Kidney epithelial cell (primary cell): Measurements from ENCODE around the gene NREP. TPM values are rescaled to one million over a fixed set of nuclear protein-coding genes. Genes with fewer than 3 reads are reported as not detected.

Source experiments
- DNase-seq: peaks from one replicate; pipeline ENCODE4 v3.0.0-alpha.2; 2010; ENCODE audit warnings: low read depth
- H3K27me3 ChIP-seq: 2 replicates; pipeline ENCODE4 v1.6.0; 2011; ENCODE audit warnings: low read length; ENCODE audit not compliant: control insufficient read depth, insufficient read depth
- H3K36me3 ChIP-seq: 2 replicates; pipeline ENCODE4 v1.5.1; 2011; ENCODE audit warnings: low read length; ENCODE audit not compliant: control insufficient read depth, insufficient read depth
- H3K4me3 ChIP-seq: 2 replicates; pipeline ENCODE4 v1.5.1; 2011; ENCODE audit warnings: low read depth, mild to moderate bottlenecking, control low read depth, low read length
- CTCF ChIP-seq: IDR thresholded peaks from 2 replicates; pipeline ENCODE4 v1.5.1; 2011; ENCODE audit warnings: mild to moderate bottlenecking, moderate library complexity, low read length, control low read depth, inconsistent platforms; ENCODE audit not compliant: insufficient read depth, poor library complexity, severe bottlenecking
- total RNA-seq: library from RNA; depleted of rRNA; stranded (reverse); fragments of >200 nt; gene quantifications from 2 replicates; pipeline ENCODE4 v1.2.3, GENCODE V29; 2015

Gene NREP
- total RNA-seq, 1 donor from 2014 or later, result 140 TPM

- H3K36me3 ChIP-seq, result no peaks in the 10 kb centered on the region
- H3K27me3 ChIP-seq, result no peaks in the 10 kb centered on the region
- no peak for TF ChIP-seq CTCF
- DNase-seq, result no peak
- H3K4me3 ChIP-seq, result no peak overlapping the region
These were observed 24.2 kb upstream of the NREP start for GRCh38 chr5:111781200-111781599.

- TF ChIP-seq CTCF, result no peak
- no peaks in the 10 kb centered on the region for H3K36me3 ChIP-seq
- H3K27me3 ChIP-seq, result no peaks in the 10 kb centered on the region
- no peak for DNase-seq
- H3K4me3 ChIP-seq, result no peak overlapping the region
These were observed 22.9 kb upstream of the NREP start for GRCh38 chr5:111779922-111780292.

DNA sequence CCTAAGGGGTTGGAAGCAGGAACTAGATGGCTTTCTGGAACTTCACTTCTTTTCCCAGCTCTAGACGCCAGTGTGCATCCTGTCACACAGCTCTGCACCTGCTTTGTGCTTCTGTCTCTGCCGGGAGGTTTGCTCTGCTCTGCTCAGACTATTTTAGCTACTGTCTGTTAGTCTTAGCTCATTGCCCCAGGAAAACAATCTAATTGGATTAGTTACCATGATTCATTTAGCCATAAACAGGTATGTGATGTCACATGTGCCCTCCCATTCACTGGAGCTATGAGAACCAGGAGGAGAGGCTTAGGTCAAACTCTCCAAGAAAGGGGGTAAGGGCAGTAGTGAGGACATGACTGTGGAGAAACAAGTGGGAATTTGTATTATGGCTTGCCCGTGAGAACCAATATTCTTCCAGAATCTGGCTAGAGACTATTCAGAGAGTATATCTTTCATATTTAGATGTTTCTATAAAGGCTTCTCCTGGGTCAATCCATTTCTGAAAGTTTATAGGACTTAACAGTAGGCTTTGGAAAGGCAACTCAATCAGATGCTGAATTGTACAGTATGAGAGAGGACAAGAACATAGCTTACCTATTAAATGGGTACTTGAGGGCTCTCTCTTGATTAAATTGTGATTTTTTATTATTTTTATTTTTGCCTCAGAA, 22.4 kb upstream of the NREP start:
- H3K27me3 ChIP-seq, result no peaks in the 10 kb centered on the region
- DNase-seq, result no peak
- TF ChIP-seq CTCF, result no peak

DNA sequence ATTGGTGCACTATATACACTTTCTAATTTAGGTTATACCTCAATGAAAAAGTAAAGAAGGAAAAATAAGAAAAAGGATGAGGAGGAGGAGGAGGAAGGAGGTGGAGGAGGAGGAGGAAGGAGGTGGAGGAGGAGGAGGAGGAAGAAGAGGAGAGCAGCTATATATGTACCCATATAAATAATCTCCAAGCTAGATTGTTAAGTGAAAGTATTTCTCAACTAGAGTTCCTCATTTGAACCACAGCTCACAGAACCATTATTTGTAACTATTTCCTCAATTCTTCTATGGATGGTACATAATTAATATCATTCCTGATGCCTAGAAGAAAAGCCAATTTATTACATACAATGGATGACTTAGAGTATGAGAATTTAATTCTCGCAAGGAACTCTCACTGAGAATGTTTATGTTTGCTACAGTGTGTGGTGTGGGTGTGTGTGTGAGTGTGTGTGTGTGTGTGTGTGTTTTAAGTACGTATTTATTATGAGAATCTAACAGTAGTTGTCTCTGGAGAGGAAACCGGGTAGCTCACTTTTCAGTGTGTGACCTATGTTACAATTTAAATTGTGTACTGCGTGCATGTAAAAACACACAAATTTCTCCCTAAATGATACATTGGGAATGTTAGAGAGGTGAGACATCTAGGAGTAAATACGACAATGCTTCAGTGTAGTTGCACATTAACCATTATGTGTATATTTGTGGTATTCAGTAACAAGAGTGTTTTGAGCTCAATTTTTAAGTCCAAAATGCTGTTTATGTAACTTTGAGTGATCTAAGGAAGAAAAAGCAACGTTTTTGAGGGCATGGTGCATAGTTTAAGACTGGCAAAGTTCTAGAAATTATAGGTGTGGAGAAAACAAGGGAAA, 20.2 kb upstream of the NREP start:
- DNase-seq, result no peak
- TF ChIP-seq CTCF, result no peak
- no peaks in the 10 kb centered on the region for H3K27me3 ChIP-seq
- H3K36me3 ChIP-seq, result no peaks in the 10 kb centered on the region
- H3K4me3 ChIP-seq, result no peak overlapping the region

More for the DNA sequence above, 22.4 kb upstream of the NREP start:
- H3K36me3 ChIP-seq, result no peaks in the 10 kb centered on the region
- H3K4me3 ChIP-seq, result no peak overlapping the region

GRCh38 chr5:111775224-111775623, 18.2 kb upstream of the NREP start:
- H3K27me3 ChIP-seq, result no peaks in the 10 kb centered on the region
- no peak for DNase-seq
- TF ChIP-seq CTCF, result no peak
- no peaks in the 10 kb centered on the region for H3K36me3 ChIP-seq
- H3K4me3 ChIP-seq, result no peak overlapping the region
